GM18868 (cell line): ENCODE data around the gene S100A4.
A peak's percentile ranks its signal among the peaks of the same experiment; 100 is the strongest.
"Not testable (repeated sequence)": the region's sequence is repeated elsewhere in the genome, so short reads cannot be mapped to it uniquely, and the experiment has no call there.

Experiments
- ATAC-seq: cut with Tn5 transposase; IDR thresholded peaks from one replicate; pipeline ENCODE4 v1.9.1; 2021; ENCODE audit warnings: mild to moderate bottlenecking, moderate library complexity; ENCODE audit not compliant: unreplicated experiment

Gene S100A4

DNA sequence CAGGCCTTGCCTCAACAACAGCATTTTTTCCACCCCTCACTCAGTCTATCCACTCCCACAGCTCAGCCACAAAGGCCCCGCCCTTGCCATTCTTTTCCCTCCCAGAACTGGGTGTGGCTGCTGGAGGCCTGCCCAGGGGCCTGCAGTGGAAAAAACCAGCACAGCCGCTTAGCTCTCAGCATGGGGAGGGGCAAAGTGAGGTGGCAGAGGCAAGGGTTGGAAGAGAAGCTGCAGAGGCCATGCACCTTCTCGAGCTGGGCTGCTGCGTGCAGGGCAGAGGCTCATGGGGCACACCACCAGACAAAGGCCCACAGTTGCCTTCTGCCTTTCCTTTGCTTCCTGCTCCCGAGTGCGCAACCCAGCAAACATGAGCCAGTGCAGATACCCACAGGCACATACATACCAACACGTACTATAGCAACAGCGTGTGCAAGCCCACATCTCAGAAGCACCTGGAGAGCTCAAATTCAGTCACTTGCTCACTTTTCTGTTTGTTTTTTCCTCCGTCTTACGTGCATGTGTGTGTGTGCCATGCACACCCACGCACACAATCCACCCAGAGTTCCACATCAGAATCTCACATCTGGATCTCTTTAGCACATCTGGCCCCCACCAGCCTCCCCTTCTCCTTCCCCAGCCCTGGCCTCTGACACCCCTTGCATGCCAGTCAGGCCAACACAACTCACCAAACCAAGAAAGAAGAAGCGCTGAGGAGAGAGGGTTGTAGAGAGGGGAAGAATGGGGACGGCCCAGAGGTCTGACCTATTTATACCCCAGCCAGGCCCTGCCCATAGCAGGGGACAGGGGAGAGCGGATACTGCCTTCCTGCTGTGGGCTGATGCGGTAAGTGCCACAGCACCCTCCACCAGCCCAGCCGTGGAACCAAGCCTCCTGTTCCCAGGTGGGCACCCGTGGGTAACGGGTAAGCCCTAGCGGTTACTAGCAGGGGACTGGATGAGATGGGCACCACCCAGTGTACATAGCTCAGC, at the start of gene S100A4:
S100A4 (minus strand) TSS at position 740 of the 989 bp plus-strand sequence. CDS start 1,012 bp downstream, outside the sequence.
- ATAC-seq = peak; percentile 81

- no peak for ATAC-seq
These were observed 47.1 kb upstream of the S100A4 start for GRCh38 chr1:153592748-153593147.

GRCh38 chr1:153588482-153588881, 42.9 kb upstream of the S100A4 start:
- ATAC-seq = no peak

DNA sequence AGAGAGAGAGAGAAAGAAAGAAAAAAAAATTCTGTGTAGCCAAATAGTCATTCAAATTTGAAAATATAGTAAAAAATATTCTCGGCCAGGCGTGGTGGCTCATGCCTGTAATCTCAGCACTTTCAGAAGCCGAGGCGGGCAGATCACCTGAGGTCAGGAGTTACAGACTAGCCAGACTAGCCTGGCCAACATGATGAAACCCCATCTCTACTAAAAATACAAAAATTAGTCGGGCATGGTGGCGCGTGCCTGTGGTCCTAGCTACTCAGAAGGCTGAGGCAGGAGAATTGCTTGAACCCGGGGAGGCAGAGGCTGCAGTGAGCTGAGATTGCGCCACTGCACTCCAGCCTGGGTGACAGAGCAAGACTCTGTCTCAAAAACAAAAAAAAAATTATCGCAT, 42.4 kb upstream of the S100A4 start:
- not testable (repeated sequence) for ATAC-seq

DNA sequence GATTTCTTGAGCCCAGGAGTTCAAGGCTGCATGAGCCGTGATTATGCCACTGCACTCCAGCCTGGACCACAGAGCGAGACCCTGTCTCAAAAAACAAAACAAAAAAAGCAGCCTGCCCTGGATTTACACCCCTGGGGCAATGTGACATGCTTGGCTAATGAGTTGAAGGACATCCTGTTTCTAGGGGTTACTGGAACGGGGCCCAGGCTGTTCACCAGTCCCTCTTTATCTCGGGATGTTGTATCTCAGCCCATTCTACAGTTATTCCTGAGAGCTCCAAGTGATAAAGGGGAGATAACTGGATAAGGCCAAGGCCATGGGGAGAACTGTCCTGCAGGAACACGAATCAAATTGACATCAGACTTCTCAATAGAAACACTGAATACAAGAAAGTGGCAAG, 41.7 kb upstream of the S100A4 start:
- ATAC-seq = no peak

DNA sequence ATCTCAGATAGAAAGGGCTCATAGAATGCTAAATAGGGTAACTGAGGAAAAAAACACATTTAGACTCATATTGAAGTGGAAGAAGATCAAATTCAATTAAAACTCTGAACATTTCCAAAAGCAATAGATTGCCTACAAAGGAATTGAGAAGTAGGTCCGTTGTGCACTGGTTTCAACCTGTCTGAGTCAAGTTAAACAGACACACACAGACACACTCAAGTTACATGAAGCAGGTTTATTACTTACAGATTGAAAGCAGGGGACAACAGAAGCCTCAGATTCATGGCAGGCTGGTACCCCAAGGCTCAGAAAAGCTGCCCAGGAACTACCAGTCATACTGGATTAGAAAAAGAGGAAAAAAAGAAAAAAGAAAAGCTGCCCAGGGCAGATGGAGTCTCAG, 40.7 kb upstream of the S100A4 start:
- ATAC-seq = no peak

DNA sequence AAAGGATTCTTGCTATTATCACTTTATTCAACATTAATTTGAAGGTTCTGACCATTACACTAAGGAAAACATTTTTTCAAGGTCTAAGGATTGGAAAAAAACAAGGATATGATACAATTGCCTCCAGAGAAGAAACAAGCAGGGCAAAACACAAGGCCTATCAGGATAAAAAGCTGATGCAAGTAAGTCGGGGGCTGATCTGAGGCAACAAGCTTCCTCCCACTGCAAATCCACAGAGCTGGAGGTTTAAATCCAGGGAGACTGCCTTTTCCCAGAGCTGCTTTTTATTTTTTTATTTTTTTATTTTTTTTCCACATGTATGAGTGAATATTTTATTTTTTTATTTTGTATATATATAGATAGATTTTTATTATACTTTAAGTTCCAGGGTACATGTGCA, 39.4 kb upstream of the S100A4 start:
- no peak for ATAC-seq

DNA sequence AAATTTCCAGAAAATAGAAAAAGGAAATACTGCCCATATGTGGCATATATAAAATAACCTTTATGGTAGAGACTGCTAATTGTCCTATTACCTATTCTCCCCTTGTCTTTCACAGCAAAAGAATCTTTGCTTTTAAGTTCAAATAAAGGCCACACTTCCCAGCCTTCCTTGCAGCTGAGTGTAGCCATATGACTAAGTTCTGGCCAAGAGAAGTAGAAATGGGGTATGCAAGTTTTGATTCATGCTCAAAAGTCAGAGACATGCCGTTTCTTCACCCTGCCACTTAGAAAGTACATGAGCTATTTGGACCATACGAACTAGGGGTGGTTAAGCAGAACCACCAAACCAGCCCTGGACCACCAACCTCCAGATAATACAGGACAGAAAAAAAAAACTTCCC, 38.4 kb upstream of the S100A4 start:
- ATAC-seq = no peak

- ATAC-seq = not testable (repeated sequence)
These were observed 37.9 kb upstream of the S100A4 start for GRCh38 chr1:153583514-153583913.

- not testable (repeated sequence) for ATAC-seq
These were observed 37.2 kb upstream of the S100A4 start for GRCh38 chr1:153582836-153583235.

GRCh38 chr1:153578936-153579335, 33.3 kb upstream of the S100A4 start:
- no peak for ATAC-seq

DNA sequence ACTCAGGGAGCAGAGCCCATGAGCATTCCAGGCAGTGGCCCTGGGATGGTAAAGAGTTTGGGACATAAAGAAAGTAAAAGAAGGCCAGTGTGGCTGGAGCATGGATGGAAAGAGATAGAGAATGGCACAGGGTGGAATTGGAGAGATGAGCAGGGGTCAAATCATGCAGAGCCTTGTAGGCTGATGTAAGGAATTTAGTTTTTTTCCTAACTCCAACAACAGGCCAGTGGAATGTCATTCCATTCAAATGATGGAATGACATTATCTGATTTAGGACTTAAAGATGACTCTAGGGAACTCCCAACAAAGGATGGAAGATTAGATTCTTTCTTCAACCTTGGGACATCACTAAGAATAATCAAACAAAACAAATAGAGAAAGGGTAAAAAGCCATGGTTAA, 32.9 kb upstream of the S100A4 start:
- no peak for ATAC-seq

GRCh38 chr1:153577624-153578051, 32.0 kb upstream of the S100A4 start:
- no peak for ATAC-seq

DNA sequence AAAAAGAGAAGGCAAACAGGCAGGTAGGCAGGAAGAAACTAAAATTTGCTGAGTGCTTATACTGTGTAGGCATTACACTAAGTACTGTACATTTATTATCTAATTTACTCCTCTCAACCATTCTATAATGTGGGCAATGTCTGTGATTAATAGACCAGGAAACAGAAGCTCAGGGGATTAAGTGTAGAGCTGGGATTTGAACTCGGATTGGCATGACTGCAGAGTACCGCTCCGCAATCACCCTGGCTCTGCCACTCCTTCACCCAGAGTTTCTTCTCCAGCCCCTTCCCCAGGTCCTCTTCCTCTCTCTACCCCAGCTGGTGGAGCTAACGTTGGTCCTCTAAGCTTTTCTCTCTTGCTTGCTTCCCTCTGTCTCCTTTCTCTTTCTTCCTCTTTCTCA, 31.5 kb upstream of the S100A4 start:
- no peak for ATAC-seq

DNA sequence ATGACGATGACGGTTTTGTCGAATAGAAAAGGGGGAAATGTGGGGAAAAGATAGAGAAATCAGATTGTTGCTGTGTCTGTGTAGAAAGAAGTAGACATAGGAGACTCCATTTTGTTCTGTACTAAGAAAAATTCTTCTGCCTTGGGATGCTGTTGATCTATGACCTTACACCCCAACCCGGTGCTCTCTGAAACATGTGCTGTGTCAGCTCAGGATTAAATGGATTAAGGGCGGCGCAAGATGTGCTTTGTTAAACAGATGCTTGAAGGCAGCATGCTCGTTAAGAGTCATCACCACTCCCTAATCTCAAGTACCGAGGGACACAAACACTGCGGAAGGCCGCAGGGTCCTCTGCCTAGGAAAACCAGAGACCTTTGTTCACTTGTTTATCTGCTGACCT, 29.9 kb upstream of the S100A4 start:
- not testable (repeated sequence) for ATAC-seq

DNA sequence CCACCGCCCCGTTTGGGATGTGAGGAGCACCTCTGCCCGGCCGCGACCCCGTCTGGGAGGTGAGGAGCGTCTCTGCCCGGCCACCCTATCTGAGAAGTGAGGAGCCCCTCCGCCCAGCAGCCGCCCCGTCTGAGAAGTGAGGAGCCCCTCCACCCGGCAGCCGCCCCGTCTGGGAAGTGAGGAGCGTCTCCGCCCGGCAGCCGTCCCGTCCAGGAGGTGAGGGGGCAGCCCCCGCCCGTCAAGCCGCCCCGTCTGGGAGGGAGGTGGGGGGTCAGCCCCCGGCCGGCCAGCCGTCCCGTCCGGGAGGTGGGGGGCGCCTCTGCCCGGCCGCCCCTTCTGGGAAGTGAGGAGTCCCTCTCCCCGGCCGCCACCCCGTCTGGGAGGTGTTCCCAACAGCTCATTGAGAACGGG, 29.5 kb upstream of the S100A4 start:
- not testable (repeated sequence) for ATAC-seq

GRCh38 chr1:153573351-153573750, 27.7 kb upstream of the S100A4 start:
- no peak for ATAC-seq

DNA sequence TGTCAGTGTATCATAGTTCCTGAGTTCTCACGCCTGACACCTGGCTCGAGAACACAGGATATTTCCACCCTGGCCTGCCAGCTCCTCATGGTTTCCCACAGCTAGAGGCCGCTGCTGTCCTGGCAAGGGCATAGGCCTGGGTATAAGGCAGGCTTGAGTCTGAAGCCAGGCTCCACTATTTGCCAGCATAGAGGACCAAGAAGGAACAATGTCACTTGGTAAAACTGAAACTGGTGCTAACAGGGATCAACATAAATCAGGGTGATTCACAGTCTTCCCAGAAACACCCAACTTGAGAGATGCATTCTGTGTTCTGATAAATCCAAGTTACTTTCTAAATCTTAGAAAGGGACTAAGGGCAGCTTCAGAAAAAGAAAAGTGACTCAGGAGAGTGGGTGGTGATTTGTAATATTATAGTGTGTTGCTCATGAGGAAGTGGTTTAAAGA, 27.0 kb upstream of the S100A4 start:
- peak; percentile 69 for ATAC-seq

- no peak for ATAC-seq
These were observed 26.1 kb upstream of the S100A4 start for GRCh38 chr1:153571706-153572105.

GRCh38 chr1:153570874-153571273, 25.3 kb upstream of the S100A4 start:
- no peak for ATAC-seq

GRCh38 chr1:153569465-153569864, 23.9 kb upstream of the S100A4 start:
- ATAC-seq = no peak

DNA sequence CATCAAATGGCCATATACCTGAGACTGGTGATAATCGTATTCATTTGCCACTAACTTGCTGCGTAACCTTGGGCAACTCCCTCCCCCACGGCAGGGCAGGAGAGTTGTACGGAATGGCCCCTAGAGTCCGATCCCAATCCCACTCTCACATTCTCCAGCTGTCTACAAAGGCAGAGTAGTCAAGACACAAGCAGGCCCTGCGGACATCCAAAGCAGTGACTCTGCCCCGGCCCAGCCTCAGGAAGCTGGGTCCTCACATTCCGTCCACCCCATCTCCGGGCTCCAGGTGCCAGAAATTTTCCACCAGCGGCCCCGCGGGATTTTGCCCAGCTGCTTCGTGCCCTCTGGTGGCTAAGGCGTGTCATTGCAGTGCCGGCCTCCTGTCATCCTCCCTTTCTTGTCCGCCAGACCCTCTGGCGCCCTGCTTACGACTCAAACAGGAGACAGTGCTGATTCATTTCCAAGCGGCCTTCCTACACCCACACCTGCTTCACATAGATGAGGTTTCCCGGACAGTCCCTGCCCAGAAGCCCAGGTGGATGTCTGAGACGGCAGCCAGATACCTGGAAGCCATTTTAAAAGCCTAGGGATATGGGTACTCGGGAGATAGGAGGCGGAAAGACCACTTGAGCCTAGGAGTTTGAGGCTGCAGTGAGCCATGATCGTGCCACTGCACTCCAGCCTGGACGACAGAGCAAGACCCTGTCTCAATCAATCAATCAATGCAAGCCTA, 22.9 kb upstream of the S100A4 start:
- no peak for ATAC-seq
